ENCODE results near the gene RRP15.

DNA sequence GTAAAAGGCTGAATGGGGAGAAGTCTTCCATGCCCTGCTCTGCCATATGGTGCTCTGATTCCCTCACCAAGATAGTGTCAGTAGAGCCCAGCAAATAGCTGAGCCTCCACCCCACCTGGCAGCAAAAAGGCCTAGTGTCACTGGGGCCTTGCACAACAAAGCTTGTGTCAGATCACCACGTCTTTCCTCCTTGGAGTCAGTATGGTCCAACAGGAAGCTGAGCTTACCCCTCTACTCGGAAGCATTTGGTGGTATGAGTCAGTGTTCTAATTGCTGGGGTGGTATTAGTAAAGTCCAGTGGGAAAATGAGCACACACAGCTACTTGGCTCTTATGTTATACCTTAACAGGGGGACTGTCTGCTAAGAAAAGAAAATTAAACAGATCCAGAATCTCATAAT lies 18.7 kb upstream of the RRP15 start:
- TF ChIP-seq POLR2AphosphoS5 (IDR thresholded peaks at IDR 0.05; ENCODE audit: low read depth, low read length) (no peak), CTCF (IDR thresholded peaks at IDR 0.05) (no peak), TCF7L2 (IDR thresholded peaks at IDR 0.05; ENCODE audit: low read depth, low read length) (no peak), SIN3A (IDR thresholded peaks at IDR 0.05; ENCODE audit: borderline replicate concordance, insufficient read depth, low read depth, low read length) (no peak)

All from Panc1 (cell line).